Mesenchymal stem cell (in vitro differentiated cells and primary cell): Measurements from ENCODE around the gene ALDH1B1.
A peak's percentile ranks its signal among the peaks of the same experiment; 100 is the strongest.
"Not testable (repeated sequence)": the region's sequence is repeated elsewhere in the genome, so short reads cannot be mapped to it uniquely, and the experiment has no call there.

Source experiments
- DNase-seq: peaks from one replicate; pipeline ENCODE4 v3.0.0-alpha.2; 2013
- H2AFZ ChIP-seq: one replicate; pipeline ENCODE4 v1.6.1; 2013; ENCODE audit warnings: low read depth, mild to moderate bottlenecking, control low read depth, inconsistent platforms, low read length, moderate library complexity
- H2AK5ac ChIP-seq: 2 replicates; pipeline ENCODE4 v1.6.1; 2013; ENCODE audit warnings: low read length, moderate library complexity, mild to moderate bottlenecking, inconsistent platforms; ENCODE audit not compliant: severe bottlenecking
- H2BK120ac ChIP-seq: one replicate; pipeline ENCODE4 v1.6.1; 2013; ENCODE audit warnings: low read depth, mild to moderate bottlenecking, inconsistent platforms, low read length, moderate library complexity
- H2BK12ac ChIP-seq, 2 experiments: one replicate each; pipeline ENCODE4 v1.6.1; 2013; ENCODE audit warnings: inconsistent platforms in 2 of 2, low read length in 2 of 2, mild to moderate bottlenecking in 2 of 2, moderate library complexity in 2 of 2, control low read depth in 1 of 2
- H2BK15ac ChIP-seq: one replicate; pipeline ENCODE4 v1.6.1; 2013; ENCODE audit warnings: mild to moderate bottlenecking, low read depth, inconsistent platforms; ENCODE audit not compliant: poor library complexity, severe bottlenecking
- H2BK5ac ChIP-seq: 2 replicates; pipeline ENCODE4 v1.6.1; 2013; ENCODE audit warnings: low read depth, mild to moderate bottlenecking, low read length, control low read depth, inconsistent platforms; ENCODE audit not compliant: poor library complexity, severe bottlenecking
- H3K14ac ChIP-seq, 2 experiments: one replicate each; pipeline ENCODE4 v1.6.1; 2013; ENCODE audit warnings: inconsistent platforms in 2 of 2, low read length in 2 of 2, control low read depth in 1 of 2, mild to moderate bottlenecking in 1 of 2, moderate library complexity in 1 of 2
- H3K18ac ChIP-seq, 2 experiments: one replicate each; pipeline ENCODE4 v1.6.1; 2013; ENCODE audit warnings: inconsistent platforms in 2 of 2, low read length in 2 of 2, control low read depth in 1 of 2, low read depth in 1 of 2, mild to moderate bottlenecking in 1 of 2
- H3K23ac ChIP-seq, 2 experiments: one replicate each; pipeline ENCODE4 v1.6.1; 2013; ENCODE audit warnings: inconsistent platforms in 2 of 2, low read length in 2 of 2, mild to moderate bottlenecking in 2 of 2, moderate library complexity in 2 of 2, control low read depth in 1 of 2
- H3K27ac ChIP-seq: 2 replicates; pipeline ENCODE4 v1.5.1; 2013; ENCODE audit warnings: mild to moderate bottlenecking, moderate library complexity, low read length, control low read depth, inconsistent platforms; ENCODE audit not compliant: poor library complexity, severe bottlenecking
- H3K27me3 ChIP-seq, 2 experiments: 2 replicates each; pipeline versions ENCODE4 v1.6.1 to v1.7.0; 2013; ENCODE audit warnings: low read length in 2 of 2, mild to moderate bottlenecking in 2 of 2, moderate library complexity in 2 of 2, control low read depth in 1 of 2, inconsistent platforms in 1 of 2; ENCODE audit not compliant: control insufficient read depth in 1 of 2, insufficient read depth in 1 of 2
- H3K36me3 ChIP-seq, 2 experiments: 2 replicates each; pipeline versions ENCODE4 v1.6.1 to v1.7.0; 2013; ENCODE audit warnings: low read length in 2 of 2, control low read depth in 1 of 2, inconsistent platforms in 1 of 2, low read depth in 1 of 2, mild to moderate bottlenecking in 1 of 2; ENCODE audit not compliant: insufficient read depth in 2 of 2, control insufficient read depth in 1 of 2
- H3K4ac ChIP-seq, 2 experiments: one replicate each; pipeline ENCODE4 v1.6.1; 2013; ENCODE audit warnings: inconsistent platforms in 2 of 2, low read length in 2 of 2, mild to moderate bottlenecking in 2 of 2, moderate library complexity in 2 of 2, control low read depth in 1 of 2, low read depth in 1 of 2
- H3K4me1 ChIP-seq: 2 replicates; pipeline ENCODE4 v1.6.1; 2013; ENCODE audit warnings: low read depth, low read length, control low read depth; ENCODE audit not compliant: control insufficient read depth, insufficient read depth
- H3K4me2 ChIP-seq: 2 replicates; pipeline ENCODE4 v1.6.1; 2013; ENCODE audit warnings: low read length, mild to moderate bottlenecking, inconsistent platforms; ENCODE audit not compliant: poor library complexity, severe bottlenecking
- H3K4me3 ChIP-seq, 2 experiments: 2 replicates each; pipeline versions ENCODE4 v1.5.1 to v1.7.0; 2013; ENCODE audit warnings: low read length in 2 of 2, mild to moderate bottlenecking in 2 of 2, control low read depth in 1 of 2, low read depth in 1 of 2; ENCODE audit not compliant: insufficient read depth in 1 of 2
- H3K79me1 ChIP-seq: replicated peaks from 2 replicates; pipeline ENCODE4 v1.6.1; 2013; ENCODE audit warnings: mild to moderate bottlenecking, control low read depth, low read length, inconsistent platforms; ENCODE audit not compliant: poor library complexity, severe bottlenecking
- H3K9ac ChIP-seq: 2 replicates; pipeline ENCODE4 v1.7.0; 2013; ENCODE audit warnings: mild to moderate bottlenecking, low read length, moderate library complexity
- H3K9me3 ChIP-seq: 2 replicates; pipeline ENCODE4 v1.7.0; 2013; ENCODE audit warnings: mild to moderate bottlenecking, low read length; ENCODE audit not compliant: control insufficient read depth
- H4K8ac ChIP-seq: one replicate; pipeline ENCODE4 v1.6.1; 2013; ENCODE audit warnings: inconsistent platforms, mild to moderate bottlenecking, low read length, moderate library complexity
- H4K91ac ChIP-seq: one replicate; pipeline ENCODE4 v1.6.1; 2013; ENCODE audit warnings: mild to moderate bottlenecking, low read length, inconsistent platforms
- WGBS: methylation state at CpG from one replicate; pipeline ENCODE4 v1.1.7; 2013; ENCODE audit warnings: mixed read lengths; 5-methylcytosine and 5-hydroxymethylcytosine counted together

The ALDH1B1 gene

DNA sequence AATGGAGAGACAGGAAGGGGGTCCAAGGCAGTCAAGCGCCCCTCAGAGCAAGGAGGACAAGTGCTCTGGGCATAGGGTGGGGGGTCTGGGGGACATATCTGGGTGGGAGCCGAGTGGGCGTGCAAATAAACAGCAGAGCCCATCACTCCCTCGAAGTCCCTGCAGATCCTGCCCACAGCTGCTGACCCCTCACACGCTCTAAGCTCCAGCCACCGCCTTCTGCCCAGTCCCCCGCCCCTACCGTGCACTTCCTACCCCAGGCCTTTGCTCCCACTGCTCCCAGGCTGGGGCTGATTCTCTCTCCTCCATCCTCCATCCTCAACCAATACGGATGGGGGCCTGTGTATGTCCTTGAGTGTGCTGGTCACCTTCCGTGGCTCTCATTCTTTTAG is 16.9 kb upstream of the ALDH1B1 start:
- H2AK5ac ChIP-seq: no peak overlapping the region

DNA sequence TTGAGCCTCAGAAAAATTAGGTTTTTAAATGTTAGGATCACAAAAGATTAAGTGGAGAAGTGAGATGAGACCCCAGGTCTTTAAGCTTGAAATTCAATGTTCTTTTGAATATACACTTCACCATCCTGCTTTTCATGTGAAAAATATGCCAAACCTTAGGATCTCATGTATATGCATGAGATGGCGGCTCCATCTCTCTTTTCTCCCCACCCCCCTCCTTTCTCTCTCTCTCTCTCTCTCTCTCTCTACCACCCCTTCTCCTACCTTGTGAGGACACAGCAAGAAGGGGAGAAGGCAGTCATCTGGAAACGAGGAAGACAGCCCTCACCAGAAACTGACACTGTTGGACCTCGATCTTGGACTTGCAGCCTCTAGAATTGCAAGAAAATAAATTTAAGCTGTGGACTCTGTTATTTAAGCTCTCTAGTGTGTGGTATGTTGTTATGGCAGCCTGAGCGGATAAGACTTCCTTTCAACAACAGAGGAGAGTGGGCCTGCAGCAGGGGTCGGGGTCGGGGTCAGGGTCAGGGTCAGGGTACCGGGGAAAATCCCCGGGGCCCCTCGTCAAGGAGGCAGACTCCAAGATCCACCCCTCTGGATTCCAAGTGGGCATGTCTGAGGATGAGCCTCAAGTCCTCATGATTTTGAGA is 16.4 kb upstream of the ALDH1B1 start:
- Histone ChIP-seq H4K91ac (no peak overlapping the region), H2BK15ac (peak overlapping the region; percentile 19), H3K4me2 (no peak overlapping the region), H3K4me1 (peaks cover 2% of the 10 kb centered on the region), H3K27me3 (peaks cover 0 to 41% of the 10 kb centered on the region in 2 experiments), H3K14ac (no peak overlapping the region), H2BK120ac (no peak overlapping the region), H4K8ac (no peak overlapping the region), H3K23ac (no peak overlapping the region), H2AFZ (no peak overlapping the region), H3K9me3 (no peaks in the 10 kb centered on the region), H3K27ac (no peak overlapping the region), H3K9ac (no peak overlapping the region), H2BK5ac (no peak overlapping the region), H3K18ac (no peak overlapping the region), H3K79me1 (no peaks in the 10 kb centered on the region), H3K4ac (no peak overlapping the region), H3K36me3 (no peaks in the 10 kb centered on the region), H3K4me3 (no peak overlapping the region), H2BK12ac (no peak overlapping the region), H2AK5ac (no peak overlapping the region)
- DNase-seq: no peak
- 63% methylated on average over 9 of the region's 9 CpGs for WGBS

More for the DNA sequence above, 16.9 kb upstream of the ALDH1B1 start:
- Histone ChIP-seq H3K18ac (no peak overlapping the region), H3K4me2 (no peak overlapping the region), H3K23ac (no peak overlapping the region), H3K9ac (no peak overlapping the region), H4K8ac (no peak overlapping the region), H3K14ac (no peak overlapping the region), H2AFZ (no peak overlapping the region), H3K4ac (no peak overlapping the region), H3K9me3 (no peaks in the 10 kb centered on the region), H2BK120ac (no peak overlapping the region), H2BK15ac (no peak overlapping the region), H3K27ac (no peak overlapping the region), H3K27me3 (peaks cover 1 to 46% of the 10 kb centered on the region in 2 experiments), H3K36me3 (no peaks in the 10 kb centered on the region), H3K4me3 (no peak overlapping the region), H2BK12ac (no peak overlapping the region), H3K79me1 (no peaks in the 10 kb centered on the region), H3K4me1 (peaks cover 1% of the 10 kb centered on the region), H2BK5ac (no peak overlapping the region), H4K91ac (no peak overlapping the region)
- 90% methylated on average over 8 of the region's 10 CpGs for WGBS
- no peak for DNase-seq

DNA sequence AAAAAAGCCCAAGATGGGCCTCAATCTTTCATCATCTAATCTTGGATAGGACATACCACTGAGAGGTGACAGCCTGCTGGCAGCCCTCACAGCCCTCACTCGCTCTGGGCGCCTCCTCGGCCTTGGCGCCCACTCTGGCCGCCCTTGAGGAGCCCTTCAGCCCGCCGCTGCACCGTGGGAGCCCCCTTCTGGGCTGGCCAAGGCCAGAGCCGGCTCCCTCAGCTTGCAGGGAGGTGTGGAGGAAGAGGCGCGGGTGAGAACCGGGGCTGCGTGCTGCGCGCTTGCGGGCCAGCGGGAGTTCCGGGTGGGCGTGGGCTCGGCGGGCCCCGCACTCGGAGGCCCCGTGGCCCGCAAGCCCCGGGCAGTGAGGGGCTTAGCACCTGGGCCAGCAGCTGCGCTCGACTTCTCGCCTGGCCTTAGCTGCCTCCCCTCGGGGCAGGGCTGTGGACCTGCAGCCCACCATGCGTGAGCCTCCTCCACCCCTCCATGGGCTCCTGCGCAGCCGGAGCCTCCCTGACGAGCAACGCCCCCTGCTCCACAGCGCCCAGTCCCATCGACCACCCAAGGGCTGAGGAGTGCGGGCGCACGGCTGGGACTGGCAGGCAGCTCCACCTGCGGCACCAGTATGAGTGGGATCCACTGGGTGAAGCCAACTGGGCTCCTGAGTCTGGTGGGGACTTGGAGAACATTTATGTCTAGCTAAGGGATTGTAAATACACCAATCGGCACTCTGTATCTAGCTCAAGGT is 15.0 kb upstream of the ALDH1B1 start:
- not testable (repeated sequence) for H3K79me1 ChIP-seq, H3K4ac ChIP-seq, H4K8ac ChIP-seq, H2BK120ac ChIP-seq, H3K4me3 ChIP-seq, H3K9ac ChIP-seq, H4K91ac ChIP-seq, H2AFZ ChIP-seq, H3K23ac ChIP-seq, H3K18ac ChIP-seq, H3K4me2 ChIP-seq, H3K14ac ChIP-seq, H3K36me3 ChIP-seq, H2BK5ac ChIP-seq, DNase-seq, H2BK12ac ChIP-seq, H2BK15ac ChIP-seq, H3K27ac ChIP-seq, H3K9me3 ChIP-seq
- Histone ChIP-seq H2AK5ac (peak overlapping the region; percentile 51), H3K4me1 (peaks cover 10% of the 10 kb centered on the region), H3K27me3 (peaks cover 0 to 27% of the 10 kb centered on the region in 2 experiments)
- 96% methylated on average over 41 of the region's 42 CpGs for WGBS

DNA sequence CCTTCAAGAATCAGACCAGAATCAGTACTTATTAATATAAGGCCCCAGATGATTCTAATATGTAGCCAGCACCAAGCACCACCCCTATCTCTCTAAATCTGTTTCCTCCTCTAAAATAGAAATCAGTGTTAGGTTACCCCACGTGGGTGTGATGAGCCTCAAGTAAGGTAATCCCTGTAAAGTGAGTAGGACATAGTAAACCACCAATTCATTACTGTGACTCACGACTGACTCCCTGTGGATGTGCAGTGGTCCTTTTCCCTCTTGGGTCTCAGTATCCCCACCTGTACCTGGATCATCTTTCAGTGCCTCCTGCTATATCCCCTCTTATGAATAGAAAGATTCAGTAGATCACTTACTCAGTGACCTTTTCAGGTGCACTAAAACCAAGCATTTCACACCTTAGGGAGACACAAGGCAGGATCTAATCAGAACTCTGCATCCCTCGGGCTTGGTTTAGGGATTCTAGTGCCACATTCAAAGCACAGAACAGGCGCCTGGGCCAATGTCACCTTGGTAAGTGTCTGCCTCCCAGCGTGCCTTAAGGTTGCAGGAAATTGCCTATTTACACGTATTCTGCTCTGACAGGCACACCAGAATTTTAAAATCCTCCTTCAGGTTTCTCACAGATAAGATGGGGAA is 12.2 kb upstream of the ALDH1B1 start:
- H3K27ac ChIP-seq: peak overlapping the region; percentile 87
- DNase-seq: no peak
- no peak overlapping the region for H2BK12ac ChIP-seq
- no peak overlapping the region for H4K8ac ChIP-seq
- H3K79me1 ChIP-seq: no peaks in the 10 kb centered on the region
- no peak overlapping the region for H4K91ac ChIP-seq
- no peak overlapping the region for H3K4me3 ChIP-seq
- WGBS: 61% methylated on average over 5 of the region's 6 CpGs
- peaks cover 14% of the 10 kb centered on the region for H3K4me1 ChIP-seq
- no peak overlapping the region for H3K18ac ChIP-seq
- H2AK5ac ChIP-seq: peak overlapping the region; percentile 90
- H3K4me2 ChIP-seq: no peak overlapping the region
- peaks cover 0 to 7% of the 10 kb centered on the region in 2 experiments for H3K27me3 ChIP-seq
- H3K23ac ChIP-seq: no peak overlapping the region
- H3K36me3 ChIP-seq: no peaks in the 10 kb centered on the region
- no peak overlapping the region for H2BK120ac ChIP-seq
- no peak overlapping the region for H2AFZ ChIP-seq
- no peaks in the 10 kb centered on the region for H3K9me3 ChIP-seq
- H3K9ac ChIP-seq: no peak overlapping the region
- H3K4ac ChIP-seq: no peak overlapping the region
- H2BK5ac ChIP-seq: peak overlapping the region; percentile 81
- no peak overlapping the region for H3K14ac ChIP-seq
- no peak overlapping the region for H2BK15ac ChIP-seq
